GM19438 (cell line): ENCODE results near the gene CCT3.
"Not testable (repeated sequence)": the region's sequence is repeated elsewhere in the genome, so short reads cannot be mapped to it uniquely, and the experiment has no call there.

Experiments
- ATAC-seq: cut with Tn5 transposase; IDR thresholded peaks from one replicate; pipeline ENCODE4 v1.9.1; 2021; ENCODE audit warnings: low read depth; ENCODE audit not compliant: unreplicated experiment

The CCT3 gene

GRCh38 chr1:156337052-156337887 lies 822 bp downstream of the CCT3 start:
- no peak for ATAC-seq

DNA sequence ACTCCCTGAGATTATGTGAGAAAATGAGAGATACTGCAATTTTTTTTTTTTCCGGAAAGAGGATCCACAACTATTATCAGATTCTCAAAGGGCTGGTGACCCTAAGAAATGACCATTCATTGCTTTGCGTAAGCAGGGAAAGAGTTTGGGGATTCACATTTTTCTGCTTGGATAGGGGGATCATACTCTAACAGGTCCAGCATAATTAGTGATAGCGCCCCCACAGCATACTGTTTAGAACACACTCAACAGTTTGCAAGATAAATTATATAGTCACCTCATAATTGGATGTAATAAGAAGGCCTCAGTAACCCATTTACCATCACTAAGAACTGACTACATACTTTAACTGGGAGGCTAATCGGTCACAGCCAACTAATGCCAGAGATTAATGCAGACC lies 1.9 kb downstream of the CCT3 start:
- no peak for ATAC-seq

DNA sequence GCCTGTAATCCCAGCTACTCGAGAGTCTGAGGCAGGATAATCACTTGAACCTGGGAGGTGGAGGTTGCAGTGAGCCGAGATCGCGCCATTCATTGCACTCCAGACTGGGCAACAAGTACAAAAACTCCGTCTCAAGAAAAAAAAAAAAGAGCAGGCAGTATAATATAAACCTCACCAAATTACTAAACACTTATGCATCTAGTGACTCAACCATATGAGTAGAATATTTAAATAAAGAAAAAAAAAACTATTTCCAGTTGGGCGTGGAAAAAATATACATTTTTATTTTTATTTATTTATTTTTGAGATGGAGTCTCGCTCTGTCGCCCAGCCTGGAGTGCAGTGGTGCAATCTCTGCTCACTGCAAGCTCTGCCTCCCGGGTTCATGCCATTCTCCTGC lies 14.9 kb downstream of the CCT3 start:
- not testable (repeated sequence) for ATAC-seq

GRCh38 chr1:156320560-156320959 lies 17.5 kb downstream of the CCT3 start:
- no peak for ATAC-seq

DNA sequence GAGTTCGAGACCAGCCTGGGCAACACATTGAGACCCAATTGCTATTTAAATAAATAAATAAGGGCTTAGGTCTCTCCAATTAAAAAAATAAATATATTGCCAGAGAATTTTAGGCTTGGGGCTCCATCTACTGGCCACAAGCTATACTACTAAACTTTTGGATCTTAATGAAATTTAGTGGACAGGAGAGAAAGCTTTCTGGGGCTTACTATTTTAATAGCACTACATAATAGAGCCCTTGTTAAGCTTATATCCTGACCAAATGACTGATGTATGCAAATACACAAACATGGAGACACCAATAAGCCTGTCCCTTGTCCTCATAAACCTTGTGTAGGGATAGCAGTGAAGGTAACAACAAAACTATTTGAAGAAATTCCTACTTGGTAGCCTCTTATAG lies 18.4 kb downstream of the CCT3 start:
- ATAC-seq, result no peak

DNA sequence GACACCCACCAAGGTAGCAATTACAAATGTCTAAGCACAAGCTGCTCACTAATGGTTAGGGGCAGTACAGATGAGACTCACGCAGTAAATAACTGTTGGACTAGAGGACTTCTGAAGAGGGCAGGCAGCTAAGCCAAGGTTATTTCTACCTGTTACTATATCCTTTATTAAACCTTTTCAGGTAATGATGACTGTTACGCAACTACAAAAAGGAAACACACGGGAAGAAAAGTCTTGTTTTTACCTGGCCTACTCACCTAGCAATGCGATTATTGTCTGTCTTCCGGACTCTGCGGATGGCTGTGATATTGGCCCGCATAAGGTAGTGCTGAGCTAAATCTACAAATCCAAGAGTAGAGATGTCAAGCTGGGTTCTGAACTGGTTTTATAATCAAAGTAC lies 21.2 kb downstream of the CCT3 start:
- no peak for ATAC-seq

GRCh38 chr1:156310962-156311361 lies 27.1 kb downstream of the CCT3 start:
- no peak for ATAC-seq

GRCh38 chr1:156308078-156308477 lies 30.0 kb downstream of the CCT3 start:
- no peak for ATAC-seq

GRCh38 chr1:156305215-156305614 lies 32.9 kb downstream of the CCT3 start:
- ATAC-seq, result no peak

DNA sequence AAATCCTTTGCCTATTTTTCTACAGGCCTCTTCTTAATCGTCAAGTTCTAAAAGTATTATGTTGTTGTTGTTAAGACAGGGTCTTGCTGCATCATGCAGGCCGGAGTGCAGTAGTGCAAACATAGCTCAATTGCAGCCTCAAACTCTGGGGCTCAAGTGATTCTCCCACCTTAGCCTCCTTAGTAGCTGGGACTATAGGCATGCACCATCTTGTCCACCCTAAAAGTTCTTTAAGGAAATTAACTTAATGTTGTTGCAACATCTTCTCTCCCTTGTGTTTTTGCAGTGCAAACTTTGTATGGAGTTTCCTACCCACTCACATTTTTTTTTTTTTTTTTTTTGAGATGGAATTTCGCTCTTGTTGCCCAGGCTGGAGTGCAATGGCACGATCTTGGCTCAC lies 34.9 kb downstream of the CCT3 start:
- no peak for ATAC-seq

- no peak for ATAC-seq
These were observed 39.2 kb downstream of the CCT3 start, which contains the start of gene VHLL for GRCh38 chr1:156298852-156299357. Gene VHLL (minus strand): TSS chr1:156299307. CDS start chr1:156299189, 118 bp downstream.

- ATAC-seq, result no peak
These were observed 42.6 kb downstream of the CCT3 start, which contains the start of gene GLMP for GRCh38 chr1:156295391-156295947. Gene GLMP (minus strand): TSS chr1:156295679. CDS start chr1:156295645, 34 bp downstream.

DNA sequence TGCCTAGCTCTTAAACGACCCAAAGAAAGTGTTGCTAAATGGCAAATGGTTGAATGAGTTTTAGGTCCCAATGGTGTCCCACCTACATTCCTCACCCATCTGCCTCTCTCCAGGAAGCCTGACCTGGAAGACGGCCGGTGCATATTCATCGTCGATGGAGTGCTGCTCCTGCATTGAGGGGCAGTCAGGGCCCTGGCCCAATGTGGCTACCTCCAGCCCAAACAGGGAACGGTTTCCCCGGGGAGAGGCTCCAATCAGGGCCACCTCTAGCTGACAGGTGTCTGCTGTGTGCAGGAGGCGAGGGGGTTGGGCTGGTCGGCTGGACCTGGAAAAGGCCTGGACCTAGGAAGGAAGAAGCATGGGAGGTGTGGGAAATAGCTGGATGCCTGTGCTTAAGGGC lies 44.2 kb downstream of the CCT3 start:
- no peak for ATAC-seq

DNA sequence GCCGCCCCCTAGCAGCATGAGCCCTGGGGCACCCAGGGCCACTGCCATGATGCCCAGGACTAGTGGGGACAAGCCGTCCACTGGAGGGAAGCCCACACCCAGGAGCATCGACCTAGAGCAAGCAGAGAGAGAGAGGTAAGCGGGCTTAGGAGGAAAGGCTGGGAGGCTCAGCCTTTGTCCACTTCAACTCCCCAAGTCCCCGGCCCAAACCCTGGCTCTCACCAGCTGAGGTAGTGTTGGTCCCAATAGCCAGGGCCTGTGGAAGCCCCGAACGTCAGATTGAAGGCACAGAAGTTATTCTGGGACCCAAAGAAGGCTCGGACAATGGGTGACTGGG lies 45.0 kb downstream of the CCT3 start:
- ATAC-seq, result no peak

DNA sequence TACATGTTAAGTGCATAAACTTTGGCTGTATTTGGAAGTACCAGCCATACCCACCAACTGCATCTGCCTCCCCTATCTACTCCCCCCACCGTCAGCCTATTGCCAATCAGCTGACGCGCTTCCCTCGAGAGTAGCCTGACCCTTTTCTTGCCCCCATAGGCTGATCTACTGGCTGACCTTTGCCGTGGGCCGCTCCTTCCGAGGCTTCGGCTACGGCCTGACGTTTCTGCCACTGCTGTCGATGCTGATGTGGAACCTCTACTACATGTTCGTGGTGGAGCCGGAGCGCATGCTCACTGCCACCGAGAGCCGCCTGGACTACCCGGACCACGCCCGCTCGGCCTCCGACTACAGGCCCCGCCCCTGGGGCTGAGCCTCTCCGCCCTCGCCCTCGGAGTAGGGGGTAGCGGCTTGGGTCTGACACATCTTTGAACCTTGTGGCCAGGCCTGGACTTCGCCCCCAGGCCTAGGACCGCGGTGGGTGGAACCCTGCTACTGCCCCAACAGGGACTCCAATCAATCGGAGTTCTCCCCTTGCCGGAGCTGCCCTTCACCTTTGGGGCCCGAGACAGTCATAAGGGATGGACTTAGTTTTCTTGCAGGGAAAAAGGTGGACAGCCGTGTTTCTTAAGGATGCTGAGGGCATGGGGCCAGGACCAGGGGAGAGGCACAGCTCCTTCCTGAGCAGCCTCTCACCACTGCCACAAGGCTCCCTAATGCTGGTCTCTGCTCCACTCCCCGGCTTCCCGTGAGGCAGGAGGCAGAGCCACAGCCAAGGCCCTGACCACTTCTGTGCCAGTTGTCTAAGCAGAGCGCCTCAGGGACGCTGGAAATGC lies 46.6 kb downstream of the CCT3 start:
- no peak for ATAC-seq

GRCh38 chr1:156289857-156290256 lies 48.2 kb downstream of the CCT3 start:
- no peak for ATAC-seq

GRCh38 chr1:156286061-156286460 lies 52.0 kb downstream of the CCT3 start:
- no peak for ATAC-seq

GRCh38 chr1:156285437-156285836 lies 52.7 kb downstream of the CCT3 start:
- ATAC-seq, result no peak

DNA sequence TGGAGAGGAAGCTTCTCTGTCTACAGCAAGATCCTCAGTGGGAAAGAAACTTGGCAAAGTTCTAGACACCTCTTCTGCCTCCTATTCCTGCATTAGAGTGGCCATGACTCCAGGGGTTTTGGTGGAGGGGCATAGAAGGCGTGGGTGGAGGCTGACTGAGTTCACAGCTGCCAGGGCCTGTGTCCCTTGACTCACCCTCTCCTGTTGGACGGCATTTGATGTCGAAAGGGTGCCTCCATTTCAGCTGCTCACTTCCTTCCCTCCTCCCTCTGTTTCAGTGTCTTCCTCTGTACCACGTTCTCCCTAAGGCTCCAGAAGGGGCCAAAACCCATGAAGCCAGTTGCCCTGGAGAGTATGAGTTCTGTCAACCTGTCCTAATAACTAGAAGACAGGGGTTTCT lies 53.3 kb downstream of the CCT3 start:
- ATAC-seq, result no peak

DNA sequence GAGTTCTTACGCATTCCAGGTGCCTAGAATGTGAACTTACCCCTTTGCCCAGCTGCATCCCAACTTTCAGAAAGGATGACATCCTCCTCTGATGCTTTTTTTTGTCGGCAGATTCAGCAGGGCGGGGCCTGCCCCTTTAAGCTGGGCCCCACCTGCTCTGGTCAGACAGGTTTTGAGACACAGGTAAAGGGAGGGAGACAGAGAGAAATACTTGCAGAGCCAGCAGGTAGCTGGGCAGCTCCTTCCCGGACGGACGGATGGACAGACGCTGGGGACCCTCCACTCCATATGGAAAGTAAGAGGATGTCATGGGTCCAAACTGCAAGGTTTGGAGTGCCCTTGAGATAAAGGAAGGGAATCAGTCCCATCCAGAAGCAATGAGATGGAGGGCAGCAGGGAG lies 54.0 kb downstream of the CCT3 start, which contains the start of gene TMEM79:
Gene TMEM79 (plus strand): TSS at position 214 of the 400 bp plus-strand sequence. CDS start 902 bp downstream, outside the sequence.
- no peak for ATAC-seq

DNA sequence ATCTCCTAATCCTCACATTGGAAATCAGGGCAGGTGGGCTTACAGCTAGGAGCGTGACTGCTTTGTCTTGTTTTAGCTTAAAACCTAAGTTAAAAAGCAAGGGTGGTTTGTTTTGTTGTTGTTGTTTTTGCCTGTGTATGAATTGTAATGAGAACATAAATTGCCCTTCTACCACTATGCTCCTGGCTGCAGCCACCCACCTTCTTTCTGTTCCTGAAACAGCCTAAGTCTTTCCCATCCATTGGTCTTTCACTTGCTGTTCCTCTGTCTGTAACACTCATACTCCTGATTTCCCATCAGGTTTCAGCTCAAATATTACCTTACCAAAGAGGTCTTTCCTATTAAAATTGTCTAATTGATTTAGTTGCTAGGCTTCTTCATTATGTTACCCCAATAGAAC lies 54.6 kb downstream of the CCT3 start:
- no peak for ATAC-seq
